IPS DF 6.9 (cell line): ENCODE data around the gene CACNA2D3.

ENCODE experiments used
- DNase-seq: peaks from one replicate; pipeline ENCODE4 v3.0.0-alpha.2; 2013; ENCODE audit warnings: low read depth, low spot score
- H3K27ac ChIP-seq: one replicate; pipeline ENCODE4 v1.5.1; 2013; ENCODE audit warnings: low read length, control low read depth
- H3K27me3 ChIP-seq: 2 replicates; pipeline ENCODE4 v1.6.1; 2013; ENCODE audit warnings: mild to moderate bottlenecking, low read length; ENCODE audit not compliant: control insufficient read depth, insufficient read depth
- H3K36me3 ChIP-seq: 2 replicates; pipeline ENCODE4 v1.6.1; 2013; ENCODE audit warnings: low read length; ENCODE audit not compliant: control insufficient read depth, insufficient read depth
- H3K4me1 ChIP-seq: 2 replicates; pipeline ENCODE4 v1.6.1; 2013; ENCODE audit warnings: low read length; ENCODE audit not compliant: control insufficient read depth, insufficient read depth
- H3K4me3 ChIP-seq: 2 replicates; pipeline ENCODE4 v1.5.1; 2013; ENCODE audit warnings: mild to moderate bottlenecking, low read length
- H3K9me3 ChIP-seq: 2 replicates; pipeline ENCODE4 v1.6.1; 2013; ENCODE audit warnings: low read length, inconsistent platforms; ENCODE audit not compliant: control insufficient read depth, insufficient read depth
- WGBS: extraction: QIAGEN DNeasy Blood & Tissue Kit; methylation state at CpG from one replicate; pipeline ENCODE4 v1.1.7; 2013; ENCODE audit warnings: mixed read lengths, missing lambda C conversion rate; ENCODE audit not compliant: insufficient read length, insufficient coverage; 5-methylcytosine and 5-hydroxymethylcytosine counted together

CACNA2D3 gene

GRCh38 chr3:54918516-54918915, 796.2 kb downstream of the CACNA2D3 start:
- DNase-seq = no peak
- H3K27ac ChIP-seq = no peak overlapping the region
- no CpG with 5 or more reads among the region's 12 CpGs for WGBS
- no peak overlapping the region for H3K4me3 ChIP-seq
- H3K4me1 ChIP-seq = no peaks in the 10 kb centered on the region
- H3K27me3 ChIP-seq = no peaks in the 10 kb centered on the region
- no peaks in the 10 kb centered on the region for H3K36me3 ChIP-seq
- H3K9me3 ChIP-seq = no peaks in the 10 kb centered on the region

GRCh38 chr3:54928046-54928770, 805.9 kb downstream of the CACNA2D3 start, which contains the start of gene LRTM1:
LRTM1 (minus strand) TSS chr3:54928059; CDS start chr3:54927911, 148 bp downstream.
- Histone ChIP-seq H3K27ac (no peak within 1 kb of the TSS), H3K36me3 (no peaks in the 10 kb centered on the region), H3K9me3 (no peaks in the 10 kb centered on the region), H3K27me3 (no peaks in the 10 kb centered on the region), H3K4me1 (peaks cover 2% of the 10 kb centered on the region), H3K4me3 (no peak within 1 kb of the TSS)
- no CpG with 5 or more reads among the region's 14 CpGs for WGBS
- no peak for DNase-seq

GRCh38 chr3:54931182-54931581, 808.8 kb downstream of the CACNA2D3 start:
- peaks cover 2% of the 10 kb centered on the region for H3K4me1 ChIP-seq
- H3K27me3 ChIP-seq = no peaks in the 10 kb centered on the region
- no peak overlapping the region for H3K27ac ChIP-seq
- H3K9me3 ChIP-seq = no peaks in the 10 kb centered on the region
- no peak overlapping the region for H3K4me3 ChIP-seq
- no peaks in the 10 kb centered on the region for H3K36me3 ChIP-seq
- no peak for DNase-seq
- no CpG with 5 or more reads among the region's 4 CpGs for WGBS

GRCh38 chr3:54932606-54933005, 810.3 kb downstream of the CACNA2D3 start:
- no peaks in the 10 kb centered on the region for H3K27me3 ChIP-seq
- no peaks in the 10 kb centered on the region for H3K36me3 ChIP-seq
- DNase-seq = no peak
- no peak overlapping the region for H3K27ac ChIP-seq
- H3K9me3 ChIP-seq = no peaks in the 10 kb centered on the region
- no CpG with 5 or more reads among the region's 4 CpGs for WGBS
- H3K4me3 ChIP-seq = no peak overlapping the region
- H3K4me1 ChIP-seq = peaks cover 2% of the 10 kb centered on the region

GRCh38 chr3:54935869-54936268, 813.5 kb downstream of the CACNA2D3 start:
- no CpG with 5 or more reads among the region's 3 CpGs for WGBS

GRCh38 chr3:54936561-54936960, 814.2 kb downstream of the CACNA2D3 start:
- Histone ChIP-seq H3K27ac (no peak overlapping the region), H3K4me1 (no peaks in the 10 kb centered on the region; the same call in 1 of the 2 replicates), H3K36me3 (no peaks in the 10 kb centered on the region), H3K4me3 (no peak overlapping the region), H3K9me3 (no peaks in the 10 kb centered on the region), H3K27me3 (no peaks in the 10 kb centered on the region)
- no peak for DNase-seq
- no CpG with 5 or more reads among the region's 5 CpGs for WGBS

More at GRCh38 chr3:54935869-54936268, 813.5 kb downstream of the CACNA2D3 start:
- DNase-seq = no peak
- Histone ChIP-seq H3K9me3 (no peaks in the 10 kb centered on the region), H3K27ac (no peak overlapping the region), H3K36me3 (no peaks in the 10 kb centered on the region), H3K27me3 (no peaks in the 10 kb centered on the region), H3K4me1 (peaks cover 2% of the 10 kb centered on the region), H3K4me3 (no peak overlapping the region)

- DNase-seq = no peak
Observed at GRCh38 chr3:54939557-54940300, 817.4 kb downstream of the CACNA2D3 start.

GRCh38 chr3:54940971-54941370, 818.6 kb downstream of the CACNA2D3 start:
- Histone ChIP-seq H3K9me3 (no peaks in the 10 kb centered on the region), H3K4me1 (no peaks in the 10 kb centered on the region; the same call in 1 of the 2 replicates), H3K4me3 (no peak overlapping the region), H3K27me3 (no peaks in the 10 kb centered on the region), H3K36me3 (no peaks in the 10 kb centered on the region), H3K27ac (no peak overlapping the region)
- no CpG with 5 or more reads among the region's 2 CpGs for WGBS
- DNase-seq = no peak

More at GRCh38 chr3:54939557-54940300, 817.4 kb downstream of the CACNA2D3 start:
- H3K36me3 ChIP-seq = no peaks in the 10 kb centered on the region
- H3K4me1 ChIP-seq = no peaks in the 10 kb centered on the region; the same call in 1 of the 2 replicates
- no CpG with 5 or more reads among the region's 6 CpGs for WGBS
- no peaks in the 10 kb centered on the region for H3K9me3 ChIP-seq
- H3K27ac ChIP-seq = no peak overlapping the region
- no peaks in the 10 kb centered on the region for H3K27me3 ChIP-seq
- H3K4me3 ChIP-seq = no peak overlapping the region

GRCh38 chr3:54941690-54942362, 819.5 kb downstream of the CACNA2D3 start:
- no peaks in the 10 kb centered on the region for H3K9me3 ChIP-seq
- no peak for DNase-seq
- WGBS = no CpG with 5 or more reads among the region's 7 CpGs

GRCh38 chr3:54949491-54950044, 827.2 kb downstream of the CACNA2D3 start:
- no peaks in the 10 kb centered on the region for H3K4me1 ChIP-seq
- H3K27ac ChIP-seq = no peak overlapping the region
- H3K4me3 ChIP-seq = no peak overlapping the region
- no peaks in the 10 kb centered on the region for H3K9me3 ChIP-seq
- WGBS = no CpG with 5 or more reads among the region's 4 CpGs
- H3K36me3 ChIP-seq = no peaks in the 10 kb centered on the region
- no peaks in the 10 kb centered on the region for H3K27me3 ChIP-seq
- no peak for DNase-seq

More at GRCh38 chr3:54941690-54942362, 819.5 kb downstream of the CACNA2D3 start:
- no peak overlapping the region for H3K27ac ChIP-seq
- H3K4me3 ChIP-seq = no peak overlapping the region
- no peaks in the 10 kb centered on the region for H3K27me3 ChIP-seq
- no peaks in the 10 kb centered on the region for H3K36me3 ChIP-seq
- no peaks in the 10 kb centered on the region for H3K4me1 ChIP-seq
